C4-2B (cell line): ENCODE results near the gene IL17RB.

Experiments used
- CTCF ChIP-seq: fragments of 450-650 bp; conservative IDR thresholded peaks from 2 replicates; pipeline ENCODE4 v1.5.1; 2017; ENCODE audit warnings: mild to moderate bottlenecking
- ZFX ChIP-seq: fragments of 450-650 bp; IDR thresholded peaks from 2 replicates; pipeline ENCODE4 v1.6.1; 2017

- TF ChIP-seq CTCF = no peak
- no peak for TF ChIP-seq ZFX
Measured at GRCh38 chr3:53800041-53800906, 46.1 kb upstream of the IL17RB start.
